COLO668 (cell line): ENCODE data around the gene KRT17.
"Not testable (repeated sequence)": the region's sequence is repeated elsewhere in the genome, so short reads cannot be mapped to it uniquely, and the experiment has no call there.

ENCODE experiments used
- DNase-seq: peaks from one replicate; lab custom pipeline; 2025; ENCODE audit not compliant: unreplicated experiment; lab: John Stamatoyannopoulos, UW

Gene KRT17

DNA sequence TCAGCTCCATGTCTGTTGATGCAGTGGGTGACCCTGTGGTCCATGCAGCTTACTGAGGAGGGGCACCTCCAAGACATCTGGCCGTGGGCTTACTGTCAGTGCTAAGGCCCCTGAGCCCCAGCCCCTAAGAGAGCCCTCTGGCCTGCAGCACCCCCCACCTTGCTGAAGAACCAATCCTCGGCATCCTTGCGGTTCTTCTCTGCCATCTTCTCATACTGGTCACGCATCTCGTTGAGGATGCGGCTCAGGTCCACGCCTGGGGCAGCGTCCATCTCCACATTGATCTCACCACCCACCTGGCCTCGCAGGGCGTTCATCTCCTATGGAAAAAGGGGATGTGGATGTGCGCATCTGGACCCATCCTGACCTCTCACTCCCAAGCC, 2.9 kb downstream of the KRT17 start:
- not testable (repeated sequence) for DNase-seq

GRCh38 chr17:41620583-41621434, 3.6 kb downstream of the KRT17 start:
- DNase-seq = no peak

DNA sequence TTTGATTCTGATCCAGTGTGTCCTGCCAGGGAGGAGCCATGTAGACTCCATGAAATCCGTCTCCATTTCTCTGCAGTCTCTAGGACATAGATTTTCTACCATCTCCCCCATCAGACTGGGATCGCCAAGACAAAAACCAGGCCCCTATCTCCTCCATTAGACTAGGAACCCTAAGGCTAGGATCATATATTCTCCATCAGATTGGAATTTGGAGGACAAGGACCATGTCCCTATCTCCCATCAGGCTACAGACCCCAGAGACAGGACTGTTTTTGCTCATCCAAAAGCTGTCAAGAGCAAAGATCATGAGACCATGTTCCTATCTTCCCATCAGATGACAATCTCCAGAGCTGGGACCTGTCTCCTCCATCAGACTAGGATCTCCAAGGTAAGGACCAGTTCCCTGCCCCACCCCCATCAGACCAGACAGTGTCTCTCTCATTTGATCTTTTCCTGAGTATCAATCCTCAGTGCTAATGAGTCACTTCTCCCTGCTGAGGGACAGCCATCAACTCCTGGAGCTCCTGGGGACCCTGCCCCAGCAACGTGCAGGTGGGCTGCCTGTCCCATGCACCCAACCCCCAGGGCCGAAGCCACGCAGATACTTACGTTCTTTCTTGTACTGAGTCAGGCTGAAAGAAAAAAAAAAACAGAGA, 4.3 kb downstream of the KRT17 start:
- DNase-seq = not testable (repeated sequence)

GRCh38 chr17:41619036-41619926, 5.1 kb downstream of the KRT17 start:
- no peak for DNase-seq

- DNase-seq = no peak
Observed at GRCh38 chr17:41618341-41619035, 5.9 kb downstream of the KRT17 start.

- no peak for DNase-seq
Observed at GRCh38 chr17:41617698-41618097, 6.7 kb downstream of the KRT17 start.

- no peak for DNase-seq
Observed at GRCh38 chr17:41617136-41617535, 7.2 kb downstream of the KRT17 start.

GRCh38 chr17:41616486-41616885, 7.9 kb downstream of the KRT17 start:
- not testable (repeated sequence) for DNase-seq

DNA sequence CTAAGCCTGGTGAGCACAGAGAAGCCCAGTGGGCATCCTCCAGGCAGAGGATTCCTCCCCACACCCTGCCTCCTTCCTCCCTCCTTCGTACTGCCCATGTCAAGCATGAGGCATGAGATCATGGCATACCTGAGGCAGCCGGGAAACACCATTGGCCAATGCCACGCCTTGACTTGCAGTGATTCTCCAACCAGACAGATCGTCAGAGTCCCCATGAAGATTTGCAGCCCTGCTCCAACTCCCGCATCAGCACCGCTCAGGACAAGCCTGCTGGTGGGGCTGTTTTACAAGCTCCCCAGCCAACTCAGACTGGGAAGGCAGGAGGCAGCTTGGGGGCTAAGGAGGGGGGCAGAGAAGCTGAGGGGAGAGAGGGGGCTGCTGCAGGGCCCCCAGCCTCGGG, 8.9 kb downstream of the KRT17 start:
- DNase-seq = no peak

GRCh38 chr17:41614767-41615166, 9.6 kb downstream of the KRT17 start:
- not testable (repeated sequence) for DNase-seq

GRCh38 chr17:41614098-41614497, 10.3 kb downstream of the KRT17 start:
- no peak for DNase-seq

DNA sequence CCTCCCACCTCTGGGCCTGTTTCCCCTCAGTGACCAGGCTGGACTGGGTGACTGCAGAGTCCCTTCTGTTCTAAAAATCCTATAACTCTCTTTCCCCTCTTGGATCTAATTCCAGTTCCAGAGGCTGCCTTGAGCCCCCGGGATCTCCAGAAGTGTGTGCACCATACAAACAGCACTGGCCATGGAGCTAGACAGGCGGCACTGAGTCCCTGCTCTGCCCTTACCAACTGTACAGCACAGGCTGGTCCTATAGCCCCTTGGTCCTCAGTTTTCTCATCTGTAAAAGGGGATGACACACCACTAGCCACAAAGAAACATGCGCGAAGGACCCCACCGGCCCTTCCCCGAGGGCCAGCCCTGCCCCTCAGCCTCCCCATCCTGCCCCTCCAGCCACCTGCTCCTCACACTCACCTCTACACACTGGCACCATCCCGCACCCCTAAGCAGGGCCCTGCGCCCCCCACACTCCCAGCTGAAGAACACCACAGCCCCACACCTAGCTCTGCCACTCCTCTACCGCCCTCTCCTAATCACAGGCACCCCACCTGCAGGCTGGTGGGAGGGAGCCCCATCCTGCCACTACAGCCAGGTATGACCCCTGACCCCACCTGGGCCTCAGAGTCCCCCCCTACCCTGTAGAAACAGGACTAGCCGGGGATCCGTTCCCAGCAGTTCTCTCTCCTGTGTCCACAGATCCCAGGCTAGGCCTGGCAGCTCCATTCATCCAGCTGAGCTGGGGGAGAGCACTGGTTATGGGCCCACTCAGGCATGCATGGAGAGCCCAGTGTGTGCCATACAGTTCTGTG, 10.9 kb downstream of the KRT17 start:
- DNase-seq = no peak

- not testable (repeated sequence) for DNase-seq
Observed at GRCh38 chr17:41612376-41613160, 11.8 kb downstream of the KRT17 start, which contains the start of gene KRT16. KRT16 (minus strand) TSS chr17:41612767; CDS start chr17:41612688, 79 bp downstream.

DNA sequence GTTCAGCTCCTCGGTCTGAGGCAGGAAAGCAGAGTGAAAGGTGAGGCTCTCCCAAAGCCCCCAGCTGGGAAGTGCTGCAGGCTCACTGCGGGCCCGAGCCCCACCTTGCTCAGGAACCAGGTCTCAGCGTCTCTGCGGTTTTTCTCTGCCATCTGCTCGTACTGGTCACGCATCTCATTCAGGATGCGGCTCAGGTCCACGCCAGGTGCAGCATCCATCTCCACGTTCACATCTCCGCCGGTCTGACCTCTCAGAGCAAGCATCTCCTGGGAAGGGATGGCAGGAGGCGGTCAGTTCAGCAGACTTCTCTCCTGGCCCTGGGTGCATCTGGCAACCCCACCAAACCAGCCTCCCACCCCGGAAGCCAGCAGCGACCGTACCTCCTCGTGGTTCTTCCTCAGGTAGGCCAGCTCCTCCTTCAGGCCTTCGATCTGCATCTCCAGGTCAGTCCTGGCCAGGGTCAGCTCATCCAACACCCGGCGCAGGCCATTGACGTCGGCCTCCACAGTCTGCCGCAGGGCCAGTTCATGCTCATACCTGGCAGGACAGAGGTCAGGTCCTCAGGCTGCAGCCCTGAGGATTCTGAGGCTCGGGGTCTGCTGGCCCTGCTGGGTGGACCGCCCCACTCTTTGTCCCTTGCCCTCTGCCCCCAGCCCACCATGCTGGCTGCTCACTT, 13.3 kb downstream of the KRT17 start:
- DNase-seq = no peak

DNA sequence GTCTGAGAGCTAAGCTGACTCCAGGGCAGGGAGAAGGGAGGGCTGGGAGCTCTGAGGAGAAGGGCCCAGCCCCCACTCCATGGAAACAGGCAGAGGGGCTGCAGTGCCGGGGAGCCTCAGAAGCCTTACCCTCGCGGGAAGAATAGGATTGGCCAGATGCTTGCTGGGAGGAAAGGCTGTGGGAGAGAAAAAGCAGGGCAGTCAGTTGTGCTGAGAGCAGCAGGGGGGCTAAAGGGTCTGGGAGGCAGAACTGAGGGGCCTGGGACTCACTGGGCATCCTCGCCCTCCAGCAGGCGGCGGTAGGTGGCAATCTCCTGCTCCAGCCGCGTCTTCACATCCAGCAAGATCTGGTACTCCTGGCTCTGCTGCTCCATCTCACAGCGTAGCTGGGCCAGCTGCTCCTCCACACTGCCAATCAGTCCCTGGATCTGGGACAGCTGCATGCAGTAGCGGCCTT, 14.3 kb downstream of the KRT17 start:
- not testable (repeated sequence) for DNase-seq

DNA sequence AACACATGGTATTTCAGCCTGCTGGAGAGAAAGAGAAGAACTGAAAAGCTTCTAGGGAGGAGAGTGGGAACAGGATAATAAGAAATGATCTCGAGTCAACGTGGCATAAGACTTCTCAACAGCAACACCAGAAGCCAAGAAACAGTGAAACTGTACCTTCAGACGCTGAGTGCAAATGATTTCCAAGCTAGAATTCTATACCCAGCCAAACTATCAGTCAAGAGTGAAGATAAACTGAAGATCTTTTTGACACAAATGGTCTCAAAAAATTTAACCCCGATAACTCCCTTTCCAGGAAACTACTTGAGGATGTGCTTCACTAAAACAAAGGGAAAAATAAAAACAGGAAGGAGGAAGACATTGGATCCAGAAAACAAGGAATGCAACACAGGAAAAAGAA, 17.4 kb downstream of the KRT17 start:
- not testable (repeated sequence) for DNase-seq

- no peak for DNase-seq
Observed at GRCh38 chr17:41602524-41602923, 21.9 kb downstream of the KRT17 start.

DNA sequence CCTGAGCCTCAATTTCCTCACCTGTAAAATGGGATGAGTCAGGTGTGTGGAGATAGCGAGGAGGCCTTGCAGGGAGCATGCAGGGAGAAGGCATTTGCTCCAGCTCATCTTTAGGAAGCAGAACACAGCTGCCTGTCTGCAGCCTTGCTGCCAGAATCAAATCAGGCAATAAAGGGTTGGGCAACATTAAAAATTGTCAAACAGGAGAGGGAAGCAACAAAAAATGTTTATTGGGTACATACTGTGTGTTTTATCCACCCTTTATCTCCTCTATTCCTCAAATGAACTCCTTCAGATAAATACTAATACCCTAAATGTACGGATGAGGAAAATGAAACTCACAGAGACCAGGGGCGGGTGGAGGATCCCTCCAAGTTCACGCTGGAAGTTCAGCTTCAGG, 24.1 kb downstream of the KRT17 start:
- no peak for DNase-seq
